ENCODE data around the gene ZDHHC11B. TPM values are rescaled to one million over a fixed set of nuclear protein-coding genes. Genes with fewer than 3 reads are reported as not detected.
A peak's percentile ranks its signal among the peaks of the same experiment; 100 is the strongest.
"Not testable (repeated sequence)": the region's sequence is repeated elsewhere in the genome, so short reads cannot be mapped to it uniquely, and the experiment has no call there.

ZDHHC11B gene
- total RNA-seq, 5 donors from 2014 or later (not counting 1 experiment from before 2014, with no cell fraction given) = 2.1 to 20.6 (median 3.6) TPM

GRCh38 chr5:752532-753115 lies 31.9 kb downstream of the ZDHHC11B start:
- POLR2A ChIA-PET; ATAC-seq (replicated peaks in 1 of 4); H3K9me3 Mint-ChIP-seq; H3K36me3 Mint-ChIP-seq; H3K36me3 ChIP-seq (ENCODE audit: control insufficient read depth in 2 of 2, extremely low read depth in 1 of 2, insufficient read depth in 1 of 2, low read length in 1 of 2); H3K4me3 Mint-ChIP-seq; H3K27me3 ChIP-seq (replicated peaks in 1 of 2; ENCODE audit: control insufficient read depth in 2 of 2, extremely low read depth in 1 of 2, insufficient read depth in 2 of 2, low read length in 1 of 2); CTCF ChIA-PET; H3K4me3 ChIP-seq (ENCODE audit: control insufficient read depth in 1 of 2, extremely low read depth in 1 of 2, low read length in 1 of 2); H3K27ac ChIP-seq (ENCODE audit: low read length); H3K27me3 Mint-ChIP-seq; H3K4me1 ChIP-seq (ENCODE audit: control insufficient read depth in 1 of 2, extremely low read depth in 1 of 2, insufficient read depth in 2 of 2, low read length in 2 of 2); H3K27ac Mint-ChIP-seq; H3K9me3 ChIP-seq; DNase-seq: not testable (repeated sequence)
- no CpG with 5 or more reads among the region's 20 CpGs for WGBS (ENCODE audit: insufficient coverage)
- H3K4me1 Mint-ChIP-seq = peaks cover 4 to 16% (median 10%) of the 10 kb centered on the region in 3 donors

- H3K36me3 Mint-ChIP-seq; H3K9me3 ChIP-seq; H3K4me3 Mint-ChIP-seq; H3K36me3 ChIP-seq (ENCODE audit: control insufficient read depth in 2 of 2, extremely low read depth in 1 of 2, insufficient read depth in 1 of 2, low read length in 1 of 2); CTCF ChIA-PET; H3K27ac Mint-ChIP-seq; H3K27me3 ChIP-seq (replicated peaks in 1 of 2; ENCODE audit: control insufficient read depth in 2 of 2, extremely low read depth in 1 of 2, insufficient read depth in 2 of 2, low read length in 1 of 2); H3K27me3 Mint-ChIP-seq; H3K27ac ChIP-seq (ENCODE audit: low read length); H3K4me1 ChIP-seq (ENCODE audit: control insufficient read depth in 1 of 2, extremely low read depth in 1 of 2, insufficient read depth in 2 of 2, low read length in 2 of 2); DNase-seq; H3K4me3 ChIP-seq (ENCODE audit: control insufficient read depth in 1 of 2, extremely low read depth in 1 of 2, low read length in 1 of 2); POLR2A ChIA-PET; ATAC-seq (replicated peaks in 1 of 4); H3K4me1 Mint-ChIP-seq; H3K9me3 Mint-ChIP-seq: not testable (repeated sequence)
- no CpG with 5 or more reads among the region's 8 CpGs for WGBS (ENCODE audit: insufficient coverage)
Measured at GRCh38 chr5:751992-752391, 32.5 kb downstream of the ZDHHC11B start.

- Histone ChIP-seq H3K27me3 (replicated peaks in 1 of 2; ENCODE audit: control insufficient read depth in 2 of 2, extremely low read depth in 1 of 2, insufficient read depth in 2 of 2, low read length in 1 of 2) (no peaks in the 10 kb centered on the region), H3K36me3 (ENCODE audit: control insufficient read depth in 2 of 2, extremely low read depth in 1 of 2, insufficient read depth in 1 of 2, low read length in 1 of 2) (no peaks in the 10 kb centered on the region), H3K9me3 (no peaks in the 10 kb centered on the region), H3K4me1 (ENCODE audit: control insufficient read depth in 1 of 2, extremely low read depth in 1 of 2, insufficient read depth in 2 of 2, low read length in 2 of 2) (no peaks in the 10 kb centered on the region), H3K4me3 (ENCODE audit: control insufficient read depth in 1 of 2, extremely low read depth in 1 of 2, low read length in 1 of 2) (no peak overlapping the region), H3K27ac (ENCODE audit: low read length) (no peak overlapping the region)
- WGBS (ENCODE audit: insufficient coverage) = no CpG with 5 or more reads among the region's 13 CpGs
- peaks cover 2 to 7% (median 7%) of the 10 kb centered on the region in 3 donors for H3K4me1 Mint-ChIP-seq
- CTCF ChIA-PET = no interaction called here
- POLR2A ChIA-PET = no interaction called here
- ATAC-seq (replicated peaks in 1 of 4) = no peak
- DNase-seq = no peak
- H3K4me3 Mint-ChIP-seq = no peak overlapping the region
- H3K27me3 Mint-ChIP-seq = peaks cover 0 to 3% of the 10 kb centered on the region in 2 donors
- H3K36me3 Mint-ChIP-seq = no peaks in the 10 kb centered on the region
- no peak overlapping the region for H3K27ac Mint-ChIP-seq
- H3K9me3 Mint-ChIP-seq = no peaks in the 10 kb centered on the region
Measured at GRCh38 chr5:751496-751895, 33.0 kb downstream of the ZDHHC11B start.

GRCh38 chr5:750226-750625 lies 34.3 kb downstream of the ZDHHC11B start:
- ATAC-seq (replicated peaks in 1 of 4); H3K4me1 Mint-ChIP-seq; H3K4me3 ChIP-seq (ENCODE audit: control insufficient read depth in 1 of 2, extremely low read depth in 1 of 2, low read length in 1 of 2); H3K27ac Mint-ChIP-seq; H3K9me3 ChIP-seq; H3K9me3 Mint-ChIP-seq; DNase-seq; H3K27me3 ChIP-seq (replicated peaks in 1 of 2; ENCODE audit: control insufficient read depth in 2 of 2, extremely low read depth in 1 of 2, insufficient read depth in 2 of 2, low read length in 1 of 2); H3K27me3 Mint-ChIP-seq; H3K4me3 Mint-ChIP-seq; CTCF ChIA-PET; H3K36me3 Mint-ChIP-seq; H3K27ac ChIP-seq (ENCODE audit: low read length); POLR2A ChIA-PET; H3K36me3 ChIP-seq (ENCODE audit: control insufficient read depth in 2 of 2, extremely low read depth in 1 of 2, insufficient read depth in 1 of 2, low read length in 1 of 2); H3K4me1 ChIP-seq (ENCODE audit: control insufficient read depth in 1 of 2, extremely low read depth in 1 of 2, insufficient read depth in 2 of 2, low read length in 2 of 2): not testable (repeated sequence)
- WGBS (ENCODE audit: insufficient coverage) = 96% methylated on average over 4 of the region's 19 CpGs

GRCh38 chr5:749101-749670 lies 35.3 kb downstream of the ZDHHC11B start:
- no peaks in the 10 kb centered on the region for H3K9me3 Mint-ChIP-seq
- H3K4me1 ChIP-seq (ENCODE audit: control insufficient read depth in 1 of 2, extremely low read depth in 1 of 2, insufficient read depth in 2 of 2, low read length in 2 of 2) = no peaks in the 10 kb centered on the region
- no peak overlapping the region for H3K4me3 Mint-ChIP-seq
- ATAC-seq (replicated peaks in 1 of 4) (no peak), DNase-seq (no peak)
- no peaks in the 10 kb centered on the region for H3K36me3 Mint-ChIP-seq
- no peak overlapping the region for H3K27ac ChIP-seq (ENCODE audit: low read length)
- H3K4me3 ChIP-seq (ENCODE audit: control insufficient read depth in 1 of 2, extremely low read depth in 1 of 2, low read length in 1 of 2) = no peak overlapping the region
- H3K27me3 ChIP-seq (replicated peaks in 1 of 2; ENCODE audit: control insufficient read depth in 2 of 2, extremely low read depth in 1 of 2, insufficient read depth in 2 of 2, low read length in 1 of 2) = no peaks in the 10 kb centered on the region
- no peaks in the 10 kb centered on the region for H3K36me3 ChIP-seq (ENCODE audit: control insufficient read depth in 2 of 2, extremely low read depth in 1 of 2, insufficient read depth in 1 of 2, low read length in 1 of 2)
- no peaks in the 10 kb centered on the region for H3K9me3 ChIP-seq
- ChIA-PET POLR2A (no interaction called here), CTCF (no interaction called here)
- WGBS (ENCODE audit: insufficient coverage) = no CpG with 5 or more reads among the region's 14 CpGs
- H3K27ac Mint-ChIP-seq = no peak overlapping the region
- H3K4me1 Mint-ChIP-seq = peaks cover 0 to 4% (median 2%) of the 10 kb centered on the region in 3 donors
- H3K27me3 Mint-ChIP-seq = peaks cover 0 to 3% of the 10 kb centered on the region in 2 donors

- H3K4me1 ChIP-seq (ENCODE audit: control insufficient read depth in 1 of 2, extremely low read depth in 1 of 2, insufficient read depth in 2 of 2, low read length in 2 of 2); H3K9me3 ChIP-seq; ATAC-seq (replicated peaks in 1 of 4); H3K4me3 Mint-ChIP-seq; H3K27me3 ChIP-seq (replicated peaks in 1 of 2; ENCODE audit: control insufficient read depth in 2 of 2, extremely low read depth in 1 of 2, insufficient read depth in 2 of 2, low read length in 1 of 2); H3K36me3 Mint-ChIP-seq; POLR2A ChIA-PET; CTCF ChIA-PET; H3K4me1 Mint-ChIP-seq; H3K9me3 Mint-ChIP-seq; H3K27ac ChIP-seq (ENCODE audit: low read length); H3K36me3 ChIP-seq (ENCODE audit: control insufficient read depth in 2 of 2, extremely low read depth in 1 of 2, insufficient read depth in 1 of 2, low read length in 1 of 2); H3K4me3 ChIP-seq (ENCODE audit: control insufficient read depth in 1 of 2, extremely low read depth in 1 of 2, low read length in 1 of 2); H3K27me3 Mint-ChIP-seq; DNase-seq: not testable (repeated sequence)
- no CpG with 5 or more reads among the region's 18 CpGs for WGBS (ENCODE audit: insufficient coverage)
- H3K27ac Mint-ChIP-seq = peak overlapping the region in 1 of 2 donors; percentile 29
Measured at GRCh38 chr5:748011-748980, 36.2 kb downstream of the ZDHHC11B start.
